ENCODE results near the gene MDP1. TPM values are rescaled to one million over a fixed set of nuclear protein-coding genes. Genes with fewer than 3 reads are reported as not detected.

Gene MDP1
- polyA plus RNA-seq, 1 experiment, result 19.3 TPM

GRCh38 chr14:24255931-24256711 is 40.3 kb upstream of the MDP1 start:
- TF ChIP-seq CTCF (IDR thresholded peaks at IDR 0.05; ENCODE audit: insufficient read depth, low read depth, low read length), result no peak
- no peak for DNase-seq (ENCODE audit: low read depth)
- ChIA-PET CTCF (interaction anchor here (0.9 to 2.9 kb wide), 5 partner anchors 13 to 41 kb away, joined by 3 to 14 read pairs (median 9); partner anchors contain the start of genes RABGGTA and TINF2), POLR2A (no interaction called here)
- Histone ChIP-seq H3K36me3 (ENCODE audit: control insufficient read depth, insufficient read depth, low read length) (peaks cover 1% of the 10 kb centered on the region; the same call in 1 of the 2 replicates), H3K4me3 (ENCODE audit: low read depth, low read length) (no peak overlapping the region), H3K27me3 (ENCODE audit: control insufficient read depth, insufficient read depth, low read length) (no peaks in the 10 kb centered on the region)

GRCh38 chr14:24255438-24255837 is 39.6 kb upstream of the MDP1 start:
- CTCF ChIA-PET, result interaction anchor here (2.2 to 2.8 kb wide), 2 partner anchors 12 to 42 kb away, joined by 10 to 14 read pairs; no protein-coding TSS in a partner anchor
- no peaks in the 10 kb centered on the region for H3K27me3 ChIP-seq (ENCODE audit: control insufficient read depth, insufficient read depth, low read length)
- POLR2A ChIA-PET, result no interaction called here
- H3K4me3 ChIP-seq (ENCODE audit: low read depth, low read length), result no peak overlapping the region
- no peak for DNase-seq (ENCODE audit: low read depth)
- H3K36me3 ChIP-seq (ENCODE audit: control insufficient read depth, insufficient read depth, low read length), result peaks cover 1% of the 10 kb centered on the region; the same call in 1 of the 2 replicates
- TF ChIP-seq CTCF (IDR thresholded peaks at IDR 0.05; ENCODE audit: insufficient read depth, low read depth, low read length), result no peak

- H3K27me3 ChIP-seq (ENCODE audit: control insufficient read depth, insufficient read depth, low read length), result no peaks in the 10 kb centered on the region
- H3K4me3 ChIP-seq (ENCODE audit: low read depth, low read length), result no peak overlapping the region
- H3K36me3 ChIP-seq (ENCODE audit: control insufficient read depth, insufficient read depth, low read length), result peaks cover 1% of the 10 kb centered on the region; the same call in 1 of the 2 replicates
- CTCF ChIA-PET, result interaction anchor here (2.8 kb wide), 1 partner anchor 43 kb away, joined by 14 read pairs; no protein-coding TSS in a partner anchor
- DNase-seq (ENCODE audit: low read depth), result no peak
- no peak for TF ChIP-seq CTCF (IDR thresholded peaks at IDR 0.05; ENCODE audit: insufficient read depth, low read depth, low read length)
- POLR2A ChIA-PET, result no interaction called here
Observed at GRCh38 chr14:24254630-24255392, 38.9 kb upstream of the MDP1 start.

GRCh38 chr14:24253936-24254335 is 38.1 kb upstream of the MDP1 start:
- POLR2A ChIA-PET, result no interaction called here
- Histone ChIP-seq H3K27me3 (ENCODE audit: control insufficient read depth, insufficient read depth, low read length) (no peaks in the 10 kb centered on the region), H3K4me3 (ENCODE audit: low read depth, low read length) (no peak overlapping the region), H3K36me3 (ENCODE audit: control insufficient read depth, insufficient read depth, low read length) (peaks cover 1% of the 10 kb centered on the region; the same call in 1 of the 2 replicates)
- no peak for DNase-seq (ENCODE audit: low read depth)
- CTCF ChIA-PET, result interaction anchor here (1.1 to 4.0 kb wide), 3 partner anchors 8 to 44 kb away, joined by 4 to 28 read pairs (median 14); partner anchors contain the start of gene TINF2
- no peak for TF ChIP-seq CTCF (IDR thresholded peaks at IDR 0.05; ENCODE audit: insufficient read depth, low read depth, low read length)
